CD1c-positive myeloid dendritic cell (primary cell): ENCODE results near the gene FCGR2B.
"Not testable (repeated sequence)": the region's sequence is repeated elsewhere in the genome, so short reads cannot be mapped to it uniquely, and the experiment has no call there.

Source experiments
- DNase-seq: peaks from one replicate; pipeline ENCODE4 v3.0.0-alpha.2; 2016; ENCODE audit errors: extremely low spot score

FCGR2B gene

DNA sequence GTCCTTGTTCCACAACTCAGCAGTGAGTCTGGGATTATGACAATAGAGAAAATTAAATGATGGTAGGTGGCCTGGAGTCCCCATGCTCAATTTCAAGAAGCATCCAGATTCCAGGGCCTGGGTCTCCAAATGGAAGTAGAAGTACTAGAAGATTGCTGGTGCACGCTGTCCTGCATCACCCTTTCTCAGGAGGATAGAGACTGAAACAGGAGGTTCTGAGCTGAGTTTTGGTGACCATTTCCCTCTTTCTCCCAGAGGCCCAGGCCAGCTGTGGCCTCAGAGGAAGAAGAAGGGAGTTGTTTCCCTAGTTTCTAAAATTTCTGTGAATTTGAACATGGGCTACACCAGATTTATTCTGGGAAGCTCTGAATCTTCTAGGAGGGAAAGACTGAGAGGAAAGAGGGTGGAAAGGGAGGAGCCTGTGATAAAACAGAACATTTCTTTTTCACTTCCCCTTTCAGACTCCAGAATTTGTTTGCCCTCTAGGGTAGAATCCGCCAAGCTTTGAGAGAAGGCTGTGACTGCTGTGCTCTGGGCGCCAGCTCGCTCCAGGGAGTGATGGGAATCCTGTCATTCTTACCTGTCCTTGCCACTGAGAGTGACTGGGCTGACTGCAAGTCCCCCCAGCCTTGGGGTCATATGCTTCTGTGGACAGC, at the start of gene FCGR2B:
Gene FCGR2B, plus strand, starts transcription at position 460 of the 656 bp plus-strand sequence. Its CDS starts 99 bp downstream, at position 559.
- not testable (repeated sequence) for DNase-seq

DNA sequence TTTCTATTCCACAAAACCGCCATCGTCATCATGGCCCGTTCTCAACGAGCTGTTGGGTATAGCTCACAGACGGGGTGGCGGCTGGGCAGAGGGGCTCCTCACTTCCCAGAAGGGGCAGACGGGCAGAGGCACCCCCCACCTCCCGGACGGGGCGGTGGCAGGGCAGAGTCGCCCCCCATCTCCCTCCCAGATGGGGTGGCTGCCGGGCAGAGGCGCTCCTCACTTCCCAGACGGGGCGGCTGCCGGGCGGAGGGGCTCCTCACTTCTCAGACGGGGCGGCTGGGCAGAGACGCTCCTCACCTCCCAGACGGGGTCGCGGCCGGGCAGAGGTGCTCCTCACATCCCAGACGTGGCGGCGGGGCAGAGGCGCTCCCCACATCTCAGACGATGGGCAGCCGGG, 46.5 kb upstream of the FCGR2B start:
- not testable (repeated sequence) for DNase-seq

DNA sequence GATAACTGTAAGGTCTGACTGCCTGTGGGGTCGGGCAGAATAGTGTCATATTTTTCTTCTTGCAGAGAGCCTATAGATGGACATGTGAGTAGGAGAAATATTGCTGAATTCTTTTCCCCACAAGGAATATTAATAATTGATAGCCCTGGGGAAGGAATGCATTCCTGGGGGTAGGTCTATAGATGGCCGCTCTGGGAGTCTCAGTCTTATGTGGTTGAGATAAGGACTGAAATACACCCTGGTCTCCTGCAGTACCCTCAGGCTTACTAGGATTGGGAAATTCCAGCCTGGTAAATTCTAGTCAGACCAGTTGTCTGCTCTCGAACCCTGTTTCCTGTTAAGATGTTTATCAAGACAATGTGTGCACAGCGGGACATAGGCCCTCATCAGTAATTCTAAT, 44.4 kb upstream of the FCGR2B start:
- not testable (repeated sequence) for DNase-seq

DNA sequence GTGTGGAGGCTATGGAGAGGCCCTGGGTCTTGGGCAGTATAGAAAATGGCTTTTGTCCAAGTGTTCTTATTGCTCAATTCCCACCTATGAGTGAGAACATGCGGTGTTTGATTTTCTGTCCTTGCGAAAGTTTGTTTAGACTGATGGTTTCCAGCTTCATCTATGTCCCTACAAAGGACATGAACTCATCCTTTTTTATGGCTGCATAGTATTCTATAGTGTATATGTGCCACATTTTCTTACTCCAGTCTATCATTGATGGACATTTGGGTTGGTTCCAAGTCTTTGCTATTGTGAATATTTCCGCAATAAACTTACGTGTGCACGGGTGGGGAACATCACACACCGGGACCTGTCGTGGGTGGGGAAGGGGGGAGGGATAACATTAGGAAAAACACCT, 42.5 kb upstream of the FCGR2B start:
- not testable (repeated sequence) for DNase-seq

DNA sequence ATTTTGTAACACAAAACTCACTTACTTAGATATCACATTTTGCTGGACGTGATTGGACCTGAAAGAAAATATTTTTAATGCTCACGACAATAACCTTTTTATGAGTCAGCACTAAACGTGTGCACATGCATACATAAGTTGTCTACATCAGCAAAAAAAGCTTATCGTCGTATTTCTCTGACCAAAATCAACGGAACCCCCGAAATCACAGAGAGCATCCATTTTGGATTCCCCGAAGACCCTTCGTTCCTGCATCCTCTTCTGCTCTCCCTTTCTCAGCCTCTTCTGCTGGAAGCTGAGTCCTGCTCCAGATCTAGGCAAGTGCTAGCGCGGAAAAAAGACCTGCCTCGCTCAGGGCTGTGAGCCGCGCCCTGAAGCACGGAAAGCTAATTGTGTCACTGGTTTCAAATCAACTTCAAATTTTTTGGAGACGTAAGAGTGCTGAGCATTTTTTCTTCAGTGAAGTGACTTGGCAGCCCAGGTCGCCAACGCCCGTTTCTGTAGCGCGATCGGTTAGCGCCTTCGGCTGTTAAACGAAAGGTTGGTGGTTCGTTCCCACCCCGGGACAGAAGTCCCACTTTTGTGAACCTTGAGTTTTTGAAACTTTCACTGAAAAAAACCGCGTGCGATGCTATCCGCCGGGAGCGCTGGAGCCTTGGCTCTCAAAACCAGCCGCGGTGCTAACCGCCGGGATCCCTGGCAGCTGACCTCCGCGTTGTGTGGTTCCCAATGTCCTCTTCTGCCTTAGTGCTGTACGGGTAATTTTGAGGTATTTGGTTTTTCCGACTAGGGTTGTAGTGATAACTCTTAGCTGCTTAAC, 41.6 kb upstream of the FCGR2B start:
- peak; percentile 91 for DNase-seq

DNA sequence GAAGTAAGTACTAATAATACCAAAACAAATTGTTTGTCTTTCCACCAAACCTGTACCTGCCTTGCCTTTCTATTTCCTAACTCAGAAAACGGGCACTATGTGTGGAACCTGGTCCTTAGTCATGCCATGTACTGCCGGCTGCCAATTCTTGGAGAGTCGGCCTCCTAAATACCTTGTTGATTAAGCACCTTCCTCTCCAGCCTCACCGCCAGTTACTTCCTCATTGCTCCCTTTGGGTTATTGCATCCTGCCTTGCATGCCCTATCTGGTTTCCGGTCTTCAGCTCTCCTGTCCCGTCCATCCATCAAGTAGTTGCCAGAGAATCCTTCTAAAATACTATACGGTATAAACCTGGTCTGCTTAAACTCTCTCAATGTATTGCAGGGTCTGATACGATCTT, 40.9 kb upstream of the FCGR2B start:
- DNase-seq = not testable (repeated sequence)

DNA sequence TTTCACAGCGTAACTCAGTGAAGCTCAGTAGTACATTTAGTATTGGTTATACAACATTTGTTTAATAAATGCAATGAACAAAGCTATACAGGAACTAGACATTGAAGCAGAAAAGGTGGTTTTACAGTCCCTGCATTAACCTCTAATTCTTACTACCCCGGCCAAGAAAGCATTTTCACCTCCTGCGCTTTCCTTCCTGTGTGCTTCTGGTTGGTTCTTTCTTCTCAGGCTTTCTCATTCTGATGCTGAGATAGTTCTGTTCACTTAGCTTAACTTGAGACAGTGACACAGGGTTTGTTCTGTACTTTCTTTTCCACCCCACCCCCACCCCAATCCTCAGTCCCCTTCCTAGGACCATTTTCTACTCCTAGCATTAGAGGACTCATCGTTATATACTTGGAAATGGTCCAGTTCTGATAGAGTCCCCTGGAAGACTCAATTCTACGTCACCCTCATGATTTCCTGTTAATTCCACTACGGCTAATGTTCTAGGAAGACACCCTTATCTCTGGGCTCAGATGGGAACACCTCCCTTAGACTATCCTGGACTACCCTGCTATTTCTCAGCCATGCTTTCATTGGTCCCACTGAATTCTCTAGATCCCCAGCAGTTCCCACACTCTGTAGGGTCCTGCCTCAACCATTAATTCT, 39.4 kb upstream of the FCGR2B start:
- DNase-seq = not testable (repeated sequence)

DNA sequence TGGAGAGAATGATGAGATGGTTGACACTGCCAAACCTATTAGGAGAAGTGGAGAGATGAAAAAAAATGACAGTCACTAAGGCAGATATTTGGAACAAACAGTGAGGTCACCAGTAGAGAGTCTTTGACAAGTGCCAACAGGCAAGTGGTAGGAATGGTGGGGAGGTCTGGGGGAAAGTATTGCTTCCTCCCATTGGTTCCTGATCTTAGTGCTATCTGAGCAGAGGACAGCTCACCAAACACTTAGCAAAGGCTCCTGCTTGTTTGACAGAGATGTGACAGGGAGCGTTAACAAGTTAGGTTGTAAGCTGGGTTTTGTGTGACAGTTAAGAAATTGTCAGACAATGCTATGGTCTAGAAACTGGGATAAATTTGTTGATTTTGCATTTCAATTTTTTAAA, 38.3 kb upstream of the FCGR2B start:
- DNase-seq = not testable (repeated sequence)

DNA sequence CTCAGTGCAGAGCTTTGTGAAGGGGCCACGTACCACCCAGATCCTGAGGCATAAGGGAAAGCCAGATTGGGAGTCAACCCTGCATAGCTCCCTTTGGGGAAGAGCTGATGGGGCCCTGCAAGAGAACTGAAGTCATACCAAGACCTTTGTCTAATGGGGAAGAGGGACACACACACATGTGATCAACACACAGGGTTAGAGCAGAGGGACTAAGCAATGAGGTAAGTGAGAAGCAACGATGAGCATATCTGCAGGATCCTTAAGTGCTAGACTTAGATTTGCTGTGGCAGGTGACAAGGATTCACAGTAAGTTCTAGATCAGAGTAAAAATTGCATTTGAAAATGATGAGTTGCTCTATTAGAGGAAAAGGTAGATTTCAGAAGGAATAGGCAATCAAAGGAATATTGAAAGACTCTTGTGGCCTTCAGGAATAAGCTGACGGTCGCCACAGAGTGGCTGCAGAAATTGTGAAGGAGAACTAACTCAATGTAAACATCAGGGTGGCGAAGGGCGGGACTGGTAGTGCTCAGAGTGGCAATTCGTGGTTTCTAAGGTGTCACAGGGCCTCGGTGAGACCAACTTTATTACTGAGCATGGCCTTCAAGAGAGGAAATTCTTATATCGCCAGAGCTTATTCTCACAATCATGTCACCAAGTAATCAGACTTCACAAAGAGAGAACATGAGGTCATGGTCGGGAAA, 36.3 kb upstream of the FCGR2B start:
- peak; percentile 21 for DNase-seq

DNA sequence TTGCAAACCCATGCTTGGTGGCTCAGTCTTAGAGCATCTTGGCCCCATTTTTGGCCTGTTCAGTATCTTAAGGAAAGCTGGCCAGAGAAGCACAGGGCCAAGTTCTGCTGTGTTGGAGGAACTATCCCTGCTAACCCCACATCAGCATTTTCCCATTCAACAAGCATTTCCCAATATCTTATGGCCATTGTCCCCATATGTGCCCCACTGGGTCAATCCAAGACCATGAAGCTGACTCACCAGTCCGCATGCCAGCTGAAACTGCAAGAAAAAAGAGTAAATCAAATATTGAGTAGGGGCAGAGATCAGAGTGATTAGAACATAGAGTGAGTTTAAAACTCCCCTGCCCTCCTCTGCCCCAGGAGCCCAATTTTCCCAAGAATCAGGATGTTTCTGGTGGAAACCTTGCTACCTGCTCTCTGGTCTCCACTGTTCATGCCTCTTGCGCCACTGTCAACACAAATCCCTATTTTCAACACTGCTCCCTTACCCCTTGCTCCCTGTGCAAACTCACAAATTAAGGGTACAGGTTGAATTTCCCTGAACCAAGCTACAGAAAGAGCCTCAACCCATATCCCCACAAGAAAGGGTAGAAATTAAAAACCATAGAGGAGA, 32.7 kb upstream of the FCGR2B start:
- DNase-seq = not testable (repeated sequence)

DNA sequence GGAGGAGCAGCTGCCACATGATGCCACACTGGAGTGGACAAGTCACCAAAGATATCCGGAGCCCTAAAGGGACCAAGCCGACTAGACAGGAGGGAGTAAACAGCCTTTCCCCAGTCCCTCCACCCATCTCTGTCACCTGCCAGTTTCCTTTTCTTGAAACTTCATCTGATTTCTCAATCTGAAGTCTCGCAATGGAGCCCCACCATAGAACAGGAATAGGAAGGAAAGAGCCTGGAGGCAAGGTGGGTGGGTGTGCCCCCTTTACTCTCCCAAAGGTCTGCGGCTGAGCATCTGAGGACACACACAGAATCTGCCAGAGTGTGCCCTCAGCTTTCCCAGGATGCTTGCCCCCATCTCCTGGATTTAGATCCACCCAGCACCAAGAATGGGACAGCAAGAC, 31.9 kb upstream of the FCGR2B start, which contains the start of gene FCGR3B:
Gene FCGR3B, minus strand, starts transcription at position 101 of the 400 bp plus-strand sequence. Its CDS starts 82 bp downstream, at position 19.
- no peak for DNase-seq

DNA sequence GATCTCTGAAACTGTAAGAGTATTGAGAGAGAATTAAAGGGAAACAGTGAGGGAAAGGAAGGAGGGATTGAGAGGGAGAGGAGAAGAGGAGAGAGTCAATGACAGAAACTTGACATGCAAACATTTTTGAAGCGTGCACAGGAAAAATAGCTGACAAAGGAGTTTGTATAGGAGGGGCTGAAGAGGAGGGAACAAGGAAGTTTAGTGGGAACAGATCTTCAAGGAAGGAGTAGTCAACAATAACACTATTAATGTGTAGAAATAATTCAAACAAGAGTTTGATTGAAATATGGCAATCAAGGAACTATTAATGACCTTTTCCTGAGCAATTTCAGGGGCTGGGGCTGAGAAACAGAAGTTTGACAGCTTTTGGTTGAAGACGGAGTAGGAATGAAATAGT, 27.9 kb upstream of the FCGR2B start:
- DNase-seq = not testable (repeated sequence)

DNA sequence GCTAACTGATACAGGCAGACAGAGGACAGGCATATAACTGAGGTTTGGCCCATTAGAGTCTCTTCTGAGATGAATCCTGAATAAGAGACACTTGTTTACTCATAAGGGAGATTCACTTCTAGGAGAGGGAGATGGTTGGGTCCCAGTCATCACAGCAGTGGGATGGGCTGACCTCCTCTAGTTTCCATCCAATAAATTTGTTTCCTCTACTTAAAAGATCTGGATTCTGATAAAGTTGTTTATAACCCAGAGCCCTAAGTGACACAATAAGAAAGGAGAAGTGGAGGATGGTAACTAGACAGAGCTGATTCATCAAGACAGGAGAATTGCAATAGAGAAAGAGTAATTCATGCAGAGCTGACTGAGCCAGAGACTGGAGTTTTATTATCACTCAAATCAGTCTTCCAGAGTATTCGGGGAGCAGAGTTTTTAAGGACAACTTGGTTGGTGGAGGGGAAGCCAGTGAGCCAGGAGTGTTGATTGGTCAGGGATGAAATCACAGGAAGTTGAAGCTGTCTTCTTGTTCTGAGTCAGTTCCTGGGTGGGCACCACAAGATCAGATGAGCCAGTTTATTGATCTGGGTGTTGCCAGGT, 26.7 kb upstream of the FCGR2B start:
- peak; percentile 64 for DNase-seq

DNA sequence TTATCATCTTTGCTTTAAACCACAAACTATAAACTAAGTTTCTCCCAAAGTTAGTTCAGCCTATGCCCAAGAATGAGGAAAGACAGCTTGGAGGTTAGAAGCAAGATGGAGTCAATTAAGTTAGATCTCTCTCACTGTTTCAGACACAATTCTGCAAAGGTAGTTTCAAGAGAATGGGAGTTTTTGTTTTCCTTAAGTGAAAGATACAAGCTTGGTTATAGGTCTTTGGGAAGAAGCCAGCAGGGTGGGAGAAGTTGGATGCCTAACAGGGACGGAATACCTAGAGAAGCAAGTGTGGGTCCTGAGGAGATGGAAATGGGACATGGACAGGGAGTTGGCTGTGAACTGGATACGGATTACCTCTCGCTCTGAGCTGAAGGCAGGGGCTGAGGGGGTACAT, 26.0 kb upstream of the FCGR2B start:
- DNase-seq = not testable (repeated sequence)

DNA sequence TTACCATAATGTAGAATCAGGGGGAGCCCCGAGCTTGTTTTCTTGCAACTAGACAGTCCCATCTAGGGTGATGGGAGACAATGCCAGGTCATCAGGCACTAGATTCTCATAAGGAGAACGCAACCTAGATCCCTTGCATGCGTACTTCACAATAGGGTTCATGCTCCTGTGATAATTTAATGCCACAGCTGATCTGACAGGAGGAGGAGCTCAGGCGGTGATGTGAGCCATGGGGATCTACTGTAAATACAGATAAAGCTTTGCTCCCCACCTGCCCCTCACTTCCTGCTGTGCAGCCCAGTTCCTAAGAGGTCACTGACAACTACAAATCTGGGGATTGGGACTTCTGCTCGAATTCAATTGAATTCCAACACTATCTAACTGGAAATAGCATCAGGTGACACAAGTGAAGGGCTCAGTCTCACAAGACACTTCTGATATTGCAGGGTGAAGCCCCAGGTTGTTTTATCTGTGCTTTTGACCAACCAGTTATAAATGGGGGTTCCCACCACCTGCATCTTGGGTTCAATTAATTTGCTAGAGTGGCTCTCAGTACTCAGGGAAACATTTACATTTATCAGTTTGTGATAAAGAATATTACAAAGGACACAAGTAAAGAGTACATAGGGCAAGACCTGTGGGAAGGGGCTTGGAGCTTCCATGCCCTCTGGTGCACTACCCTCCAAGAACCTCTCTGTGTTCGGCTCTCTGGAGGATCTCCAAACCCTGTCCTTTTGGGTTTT, 24.5 kb upstream of the FCGR2B start:
- not testable (repeated sequence) for DNase-seq

DNA sequence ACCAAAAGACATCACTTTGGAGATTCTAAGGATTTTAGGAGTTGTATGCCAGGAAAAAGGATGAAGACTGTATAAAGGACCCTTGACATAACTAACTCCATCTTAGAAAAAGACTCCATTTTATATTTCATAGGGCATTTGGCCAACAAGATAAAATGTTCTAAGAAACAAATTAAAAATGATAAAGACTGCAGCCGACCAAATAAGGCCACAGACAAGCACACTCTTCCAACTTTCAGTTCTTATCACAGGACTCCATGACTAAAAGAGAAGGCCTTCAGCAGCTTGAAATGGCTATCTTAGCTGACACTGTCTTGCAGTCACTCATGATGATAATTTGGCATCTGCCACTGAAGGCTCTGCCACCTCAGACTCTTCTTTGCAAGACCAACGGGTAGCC, 23.7 kb upstream of the FCGR2B start:
- DNase-seq = not testable (repeated sequence)

DNA sequence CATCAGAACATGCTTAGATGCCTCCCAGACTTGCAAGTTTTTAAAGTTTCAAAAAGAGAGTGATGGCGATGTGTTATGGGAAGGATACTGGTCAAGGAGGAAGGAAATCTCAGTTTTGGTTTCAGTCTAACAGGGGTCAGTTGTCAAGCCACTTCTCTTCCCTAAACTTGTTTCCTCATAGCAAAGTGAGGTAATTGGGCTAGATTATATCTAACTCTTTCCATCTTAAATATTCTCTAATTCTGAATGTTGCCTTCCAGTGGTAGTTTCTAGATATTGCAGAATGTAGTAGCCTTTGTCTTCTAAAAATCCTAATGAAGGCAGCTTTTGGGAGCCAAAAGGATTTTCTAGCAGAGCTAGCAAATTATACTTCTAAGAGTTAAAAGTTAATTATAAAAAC, 20.2 kb upstream of the FCGR2B start:
- DNase-seq = peak; percentile 85

DNA sequence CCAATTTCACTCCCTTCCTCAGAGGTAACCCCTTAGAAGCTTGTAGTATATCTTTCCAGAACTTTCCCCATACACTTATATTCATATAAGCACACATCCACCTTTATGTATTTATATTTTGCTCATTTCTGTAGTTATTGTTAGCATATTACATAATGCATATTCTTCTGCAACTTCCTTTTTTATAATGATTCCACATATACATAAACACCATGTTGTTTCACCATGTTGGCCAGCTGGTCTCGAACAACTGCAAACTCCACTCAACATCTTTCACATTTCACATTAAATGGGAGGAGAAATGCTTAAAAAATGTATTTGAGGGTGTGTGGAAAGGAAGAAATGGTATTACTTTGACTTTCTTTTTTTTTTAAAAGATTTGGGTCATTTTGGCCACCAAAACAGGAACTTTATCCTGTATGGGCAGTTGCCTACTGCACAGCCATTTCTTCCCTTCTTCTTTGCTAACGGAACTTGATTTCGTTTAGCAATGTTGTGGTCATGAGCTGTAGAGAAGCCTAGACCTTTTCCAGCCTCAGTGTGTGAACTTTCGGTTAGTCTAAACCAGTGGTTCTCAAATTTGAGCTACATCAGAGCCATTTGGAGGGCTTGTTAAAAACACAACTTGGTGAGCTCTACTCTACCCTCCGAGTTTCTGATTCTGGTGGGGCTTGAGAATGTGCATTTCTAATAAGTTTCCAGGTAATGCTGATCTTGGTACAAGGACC, 19.3 kb upstream of the FCGR2B start:
- DNase-seq = peak; percentile 62

DNA sequence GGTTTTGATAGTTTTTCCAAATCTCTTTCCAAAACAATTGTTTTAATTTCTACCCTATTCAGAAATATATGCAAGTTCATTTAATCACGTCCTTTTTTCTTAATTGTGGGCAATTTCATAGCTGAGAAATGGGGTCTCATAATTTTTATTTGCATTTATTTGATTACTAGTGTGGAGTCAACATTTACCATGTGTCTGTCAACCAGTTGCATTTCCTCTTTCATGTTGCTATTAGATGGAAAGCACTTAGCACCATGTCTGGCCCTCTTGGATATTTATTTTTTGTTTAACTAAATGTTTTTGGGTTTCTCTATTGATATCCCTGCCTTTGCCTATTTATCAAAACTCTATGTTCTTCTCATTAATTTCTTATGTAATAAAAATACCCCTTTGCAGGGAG, 18.1 kb upstream of the FCGR2B start:
- not testable (repeated sequence) for DNase-seq
